8988T (cell line): ENCODE measurements around the gene DUSP22.
"Not testable (repeated sequence)": the region's sequence is repeated elsewhere in the genome, so short reads cannot be mapped to it uniquely, and the experiment has no call there.

Source experiments
- DNase-seq: peaks from one replicate; pipeline ENCODE4 v3.0.0; 2011

Gene DUSP22

GRCh38 chr6:291697-292505 lies at the start of gene DUSP22:
Gene DUSP22 (plus strand): TSS chr6:292487. CDS start chr6:292540, 53 bp downstream.
- DNase-seq, result peak; percentile 98

- no peak for DNase-seq
These were observed 45.9 kb upstream of the DUSP22 start for GRCh38 chr6:246352-246751.

- no peak for DNase-seq
These were observed 44.9 kb upstream of the DUSP22 start for GRCh38 chr6:247351-247750.

- not testable (repeated sequence) for DNase-seq
These were observed 44.2 kb upstream of the DUSP22 start for GRCh38 chr6:248046-248445.

GRCh38 chr6:250676-251075 lies 41.6 kb upstream of the DUSP22 start:
- no peak for DNase-seq

- DNase-seq, result no peak
These were observed 40.4 kb upstream of the DUSP22 start for GRCh38 chr6:251920-252319.

GRCh38 chr6:252775-253535 lies 39.3 kb upstream of the DUSP22 start:
- DNase-seq, result no peak

GRCh38 chr6:254016-254415 lies 38.3 kb upstream of the DUSP22 start:
- DNase-seq, result no peak

GRCh38 chr6:255041-255750 lies 37.1 kb upstream of the DUSP22 start:
- DNase-seq, result no peak

- no peak for DNase-seq
These were observed 36.6 kb upstream of the DUSP22 start for GRCh38 chr6:255751-256083.

GRCh38 chr6:256169-256568 lies 36.1 kb upstream of the DUSP22 start:
- DNase-seq, result no peak

GRCh38 chr6:257031-257725 lies 35.1 kb upstream of the DUSP22 start:
- DNase-seq, result no peak

- DNase-seq, result no peak
These were observed 34.5 kb upstream of the DUSP22 start for GRCh38 chr6:257774-258173.

GRCh38 chr6:259316-259715 lies 33.0 kb upstream of the DUSP22 start:
- DNase-seq, result no peak

- DNase-seq, result no peak
These were observed 32.3 kb upstream of the DUSP22 start for GRCh38 chr6:259901-260508.

- no peak for DNase-seq
These were observed 27.7 kb upstream of the DUSP22 start for GRCh38 chr6:264626-265025.

- DNase-seq, result no peak
These were observed 23.8 kb upstream of the DUSP22 start for GRCh38 chr6:268394-268935.

GRCh38 chr6:273551-274058 lies 18.7 kb upstream of the DUSP22 start:
- no peak for DNase-seq

- no peak for DNase-seq
These were observed 14.5 kb upstream of the DUSP22 start for GRCh38 chr6:277746-278145.

GRCh38 chr6:278494-278893 lies 13.8 kb upstream of the DUSP22 start:
- DNase-seq, result no peak

GRCh38 chr6:279341-280029 lies 12.8 kb upstream of the DUSP22 start:
- no peak for DNase-seq
